Pancreas (tissue), 10 donors: ENCODE data around the gene LRRC61. TPM values are rescaled to one million over a fixed set of nuclear protein-coding genes. Genes with fewer than 3 reads are reported as not detected.

Source experiments
- ATAC-seq, 4 donors: fragments of 200-7000 bp; cut with Tn5 transposase; one replicate each; pipeline versions ENCODE4 v1.8.0 to v1.9.1; 2020; ENCODE audit warnings: mild to moderate bottlenecking in 4 of 4, moderate library complexity in 4 of 4
- DNase-seq, 6 donors: peaks; one replicate each; pipeline ENCODE4 v3.0.0-alpha.2; 2020
- FAIRE-seq: peaks from 2 replicates; lab custom pipeline; 2012; peaks lifted over from hg19 to GRCh38; lab: Jason Lieb, UNC
- H3K27ac ChIP-seq, 4 donors: fragments of 200-600 bp; sonication (generic); 1 replicate in 3 of 4; 2 replicates in 1 of 4; pipeline versions ENCODE4 v1.5.0 to v1.8.0; 2020
- H3K27me3 ChIP-seq, 4 donors: fragments of 200-600 bp; one replicate each; pipeline ENCODE4 v1.8.0; 2021
- H3K36me3 ChIP-seq, 3 donors: fragments of 200-600 bp; sonication (generic) in 1 of 3; one replicate each; pipeline versions ENCODE4 v1.5.0 to v1.8.0; 2020 to 2021
- H3K4me1 ChIP-seq, 3 donors: fragments of 200-600 bp; one replicate each; pipeline ENCODE4 v1.8.0; 2021
- H3K4me3 ChIP-seq, 4 donors: fragments of 200-600 bp; sonication (generic) in 2 of 4; one replicate each; pipeline versions ENCODE4 v1.5.0 to v1.8.0; 2020 to 2021
- H3K9me3 ChIP-seq, 4 donors: fragments of 200-600 bp; one replicate each; pipeline ENCODE4 v1.8.0; 2021
- WGBS, 2 donors: extraction: QIAGEN DNeasy Blood & Tissue Kit; methylation state at CpG; one replicate each; pipeline ENCODE4 v1.1.7; 2013; 5-methylcytosine and 5-hydroxymethylcytosine counted together
- intact Hi-C, 3 donors: fragments of 100-400 bp; cut with DNase I; formaldehyde crosslinking; loops; one replicate each; pipeline versions ENCODE4 v1.11.1 to v1.14.2; 2022
- polyA plus RNA-seq, 2 donors: library from polyadenylated mRNA; stranded (reverse); fragments of 200-250 nt; gene quantifications; one replicate each; pipeline ENCODE4 v1.2.3, GENCODE V29; 2013
- total RNA-seq, 6 donors: library from RNA; stranded (reverse); fragmentation: NEBNext Ultra II Directional in 4 of 6; extraction: Animal tissue kit (Norgen Biotek cat#: 25700) in 4 of 6; gene quantifications; one replicate each; pipeline versions ENCODE4 v1.2.1 to v1.2.4, GENCODE V29; 2021 to 2023
- TF ChIP-seq, protein P1 (sequence below), 4 donors: fragments of 200-600 bp; sonication (generic) in 3 of 4; IDR thresholded peaks; one replicate each; pipeline versions ENCODE4 v1.5.0 to v1.8.0; 2021; ENCODE audit warnings: antibody characterized with exemption in 4 of 4
- donor health status: healthy with polysubstance abuse.
- donor health status: DM: no; HTN: no; CAD: no; lungs with moderate emphysema.
- donor health status: DM: no; HTN: no; CAD: no.
- donor health status: control.
- donor health status: control.
- donor health status: Bipolar disorder and iron deficiency.
- donor health status: DM: yes; HTN: yes; CAD: no.
- donor health status: DM: no; HTN: no; CAD: no.
- donor health status: DM: no; HTN: no; CAD: no.
- donor health status: DM: yes; HTN: yes; CAD: no.

The LRRC61 gene
- total and polyA plus RNA-seq, 8 donors, result 7.1 to 11.2 (median 8.8) TPM

GRCh38 chr7:150368096-150368883 is 45.1 kb downstream of the LRRC61 start, which contains the start of gene REPIN1:
REPIN1 (plus strand) TSS chr7:150368822; CDS start chr7:150369712, 890 bp downstream.
- H3K27ac ChIP-seq, result peak within 1 kb of the TSS; percentile 94 to 99 (median 98)
- H3K36me3 ChIP-seq, result peaks cover 0 to 20% (median 18%) of the 10 kb centered on the region in 3 donors
- H3K27me3 ChIP-seq, result no peaks in the 10 kb centered on the region
- DNase-seq (peak; percentile 92 to 98 (median 96)), FAIRE-seq (no peak), ATAC-seq (peak; percentile 80 to 90 (median 86))
- WGBS, 2 donors, result 0 to 1% methylated on average over 58 to 85 of the region's 85 CpGs
- H3K4me1 ChIP-seq, result peaks cover 15 to 33% (median 22%) of the 10 kb centered on the region in 3 donors
- intact Hi-C loops, result no loop called here
- H3K4me3 ChIP-seq, result peak within 1 kb of the TSS; percentile 82 to 97 (median 88)
- TF ChIP-seq, protein P1, sequence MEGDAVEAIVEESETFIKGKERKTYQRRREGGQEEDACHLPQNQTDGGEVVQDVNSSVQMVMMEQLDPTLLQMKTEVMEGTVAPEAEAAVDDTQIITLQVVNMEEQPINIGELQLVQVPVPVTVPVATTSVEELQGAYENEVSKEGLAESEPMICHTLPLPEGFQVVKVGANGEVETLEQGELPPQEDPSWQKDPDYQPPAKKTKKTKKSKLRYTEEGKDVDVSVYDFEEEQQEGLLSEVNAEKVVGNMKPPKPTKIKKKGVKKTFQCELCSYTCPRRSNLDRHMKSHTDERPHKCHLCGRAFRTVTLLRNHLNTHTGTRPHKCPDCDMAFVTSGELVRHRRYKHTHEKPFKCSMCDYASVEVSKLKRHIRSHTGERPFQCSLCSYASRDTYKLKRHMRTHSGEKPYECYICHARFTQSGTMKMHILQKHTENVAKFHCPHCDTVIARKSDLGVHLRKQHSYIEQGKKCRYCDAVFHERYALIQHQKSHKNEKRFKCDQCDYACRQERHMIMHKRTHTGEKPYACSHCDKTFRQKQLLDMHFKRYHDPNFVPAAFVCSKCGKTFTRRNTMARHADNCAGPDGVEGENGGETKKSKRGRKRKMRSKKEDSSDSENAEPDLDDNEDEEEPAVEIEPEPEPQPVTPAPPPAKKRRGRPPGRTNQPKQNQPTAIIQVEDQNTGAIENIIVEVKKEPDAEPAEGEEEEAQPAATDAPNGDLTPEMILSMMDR (IDR thresholded peaks at IDR 0.05), result no peak
- H3K9me3 ChIP-seq, result no peaks in the 10 kb centered on the region

- FAIRE-seq, result no peak
- 0 to 1% methylated on average over 40 to 58 of the region's 58 CpGs for WGBS, 2 donors
- H3K4me1 ChIP-seq, result peaks cover 18 to 39% (median 22%) of the 10 kb centered on the region in 3 donors
Measured at GRCh38 chr7:150368884-150369747, 46.0 kb downstream of the LRRC61 start.

GRCh38 chr7:150369748-150370501 is 46.8 kb downstream of the LRRC61 start:
- intact Hi-C loops, result no loop called here
- Histone ChIP-seq H3K27me3 (no peaks in the 10 kb centered on the region), H3K9me3 (no peaks in the 10 kb centered on the region), H3K4me1 (peaks cover 18 to 39% (median 22%) of the 10 kb centered on the region in 3 donors), H3K4me3 (peak overlapping the region; percentile 82 to 97 (median 88)), H3K36me3 (peaks cover 0 to 24% (median 23%) of the 10 kb centered on the region in 3 donors), H3K27ac (peak overlapping the region; percentile 94 to 99 (median 98))
- DNase-seq (no peak), FAIRE-seq (no peak), ATAC-seq (no peak)
- TF ChIP-seq, protein P1 (IDR thresholded peaks at IDR 0.05), result no peak
- WGBS, 2 donors, result 22 to 26% methylated on average over 22 to 23 of the region's 23 CpGs

More at GRCh38 chr7:150368884-150369747, 46.0 kb downstream of the LRRC61 start:
- ATAC-seq (peak; percentile 32 to 60 (median 51)), DNase-seq (peak; percentile 69 to 88 (median 76))
- Histone ChIP-seq H3K27me3 (no peaks in the 10 kb centered on the region), H3K27ac (peak overlapping the region; percentile 94 to 99 (median 98)), H3K36me3 (peaks cover 0 to 24% (median 23%) of the 10 kb centered on the region in 3 donors), H3K4me3 (peak overlapping the region; percentile 82 to 97 (median 88)), H3K9me3 (no peaks in the 10 kb centered on the region)
- intact Hi-C loops, result no loop called here
- TF ChIP-seq, protein P1 (IDR thresholded peaks at IDR 0.05), result no peak

DNA sequence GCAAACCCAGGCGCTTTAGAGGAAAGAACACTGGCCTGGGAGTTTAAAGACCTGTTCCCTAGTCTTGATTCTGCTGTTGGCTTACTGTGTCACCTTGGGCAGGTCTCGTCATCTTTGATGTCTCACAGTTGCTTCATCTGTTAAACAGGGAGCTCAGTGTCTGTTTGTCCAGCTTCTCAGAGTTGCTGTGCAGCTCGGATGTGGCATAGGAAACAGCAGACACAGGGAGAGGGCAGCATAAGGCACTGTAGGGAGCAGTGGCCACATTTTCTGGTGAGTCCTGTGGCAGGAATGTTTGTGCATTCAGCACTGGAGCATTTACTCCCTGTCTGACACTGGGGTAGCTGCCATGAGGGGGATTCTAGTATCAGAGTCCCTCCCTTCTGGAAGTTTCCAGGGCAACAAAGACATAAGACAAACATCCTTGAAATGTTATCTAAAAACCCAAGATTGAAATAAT is 47.5 kb downstream of the LRRC61 start:
- ATAC-seq (no peak), FAIRE-seq (no peak), DNase-seq (no peak)
- intact Hi-C loops, result no loop called here
- Histone ChIP-seq H3K36me3 (peaks cover 0 to 24% (median 23%) of the 10 kb centered on the region in 3 donors), H3K27me3 (no peaks in the 10 kb centered on the region), H3K9me3 (no peaks in the 10 kb centered on the region), H3K4me1 (peaks cover 18 to 41% (median 22%) of the 10 kb centered on the region in 3 donors), H3K4me3 (peak overlapping the region in 2 of 4 donors; percentile 86 to 97), H3K27ac (peak overlapping the region in 2 of 4 donors; percentile 9 to 99)
- TF ChIP-seq, protein P1 (IDR thresholded peaks at IDR 0.05), result no peak
- WGBS, 2 donors, result 52 to 56% methylated on average over 3 of the region's 3 CpGs
